Measurements from ENCODE around the gene BCAR1.

DNA sequence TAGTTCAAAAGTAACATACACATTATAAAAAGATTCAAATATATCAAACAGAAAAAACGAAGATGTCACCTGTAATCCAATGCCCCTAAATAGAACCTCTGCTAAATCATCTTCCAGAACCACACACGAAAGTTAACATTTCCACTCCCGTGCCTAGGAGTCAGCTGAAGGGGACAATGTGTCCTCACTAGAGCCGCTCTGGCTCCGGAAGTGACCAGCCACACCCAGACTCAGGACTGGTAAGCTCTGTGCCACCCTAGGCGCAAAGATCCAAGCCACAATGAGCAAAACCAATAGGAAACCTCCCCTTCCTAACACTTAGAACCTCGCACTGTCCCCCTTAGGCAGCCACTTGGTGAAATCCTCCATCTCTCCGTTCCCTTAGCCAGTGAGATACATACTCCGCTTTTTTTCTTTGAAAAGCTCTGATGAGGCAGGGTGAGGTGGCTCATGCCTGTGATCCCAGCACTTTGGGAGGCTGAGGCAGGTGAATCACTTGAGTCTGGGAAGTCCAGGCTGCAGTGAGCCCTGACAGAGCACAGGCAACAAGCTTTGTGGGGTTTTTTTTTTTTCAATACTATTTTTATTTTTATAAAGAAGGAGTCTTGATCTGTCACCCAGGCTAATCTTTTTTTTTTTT is 20.8 kb downstream of the BCAR1 start:
- no peak for TF ChIP-seq POLR2AphosphoS5 (IDR thresholded peaks at IDR 0.05)
- TF ChIP-seq, protein P1, sequence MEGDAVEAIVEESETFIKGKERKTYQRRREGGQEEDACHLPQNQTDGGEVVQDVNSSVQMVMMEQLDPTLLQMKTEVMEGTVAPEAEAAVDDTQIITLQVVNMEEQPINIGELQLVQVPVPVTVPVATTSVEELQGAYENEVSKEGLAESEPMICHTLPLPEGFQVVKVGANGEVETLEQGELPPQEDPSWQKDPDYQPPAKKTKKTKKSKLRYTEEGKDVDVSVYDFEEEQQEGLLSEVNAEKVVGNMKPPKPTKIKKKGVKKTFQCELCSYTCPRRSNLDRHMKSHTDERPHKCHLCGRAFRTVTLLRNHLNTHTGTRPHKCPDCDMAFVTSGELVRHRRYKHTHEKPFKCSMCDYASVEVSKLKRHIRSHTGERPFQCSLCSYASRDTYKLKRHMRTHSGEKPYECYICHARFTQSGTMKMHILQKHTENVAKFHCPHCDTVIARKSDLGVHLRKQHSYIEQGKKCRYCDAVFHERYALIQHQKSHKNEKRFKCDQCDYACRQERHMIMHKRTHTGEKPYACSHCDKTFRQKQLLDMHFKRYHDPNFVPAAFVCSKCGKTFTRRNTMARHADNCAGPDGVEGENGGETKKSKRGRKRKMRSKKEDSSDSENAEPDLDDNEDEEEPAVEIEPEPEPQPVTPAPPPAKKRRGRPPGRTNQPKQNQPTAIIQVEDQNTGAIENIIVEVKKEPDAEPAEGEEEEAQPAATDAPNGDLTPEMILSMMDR (IDR thresholded peaks at IDR 0.05): no peak
- no peak for TF ChIP-seq POLR2A (IDR thresholded peaks at IDR 0.05)

All from suprapubic skin (tissue), 4 donors.